DMS53 (cell line): ENCODE data around the gene PLXNA3.
"Not testable (repeated sequence)": the region's sequence is repeated elsewhere in the genome, so short reads cannot be mapped to it uniquely, and the experiment has no call there.

Experiments used
- DNase-seq: peaks from one replicate; lab custom pipeline; 2025; lab: John Stamatoyannopoulos, UW

Gene PLXNA3

GRCh38 chrX:154478728-154479622, 20.9 kb downstream of the PLXNA3 start, which contains the start of gene LAGE3:
LAGE3 (minus strand) TSS chrX:154479281; CDS start chrX:154478915, 366 bp downstream.
- DNase-seq, result peak; percentile 95

- no peak for DNase-seq
These were observed 23.1 kb downstream of the PLXNA3 start for GRCh38 chrX:154481195-154481594.

GRCh38 chrX:154481911-154482601, 24.0 kb downstream of the PLXNA3 start:
- DNase-seq, result no peak

- no peak for DNase-seq
These were observed 24.7 kb downstream of the PLXNA3 start for GRCh38 chrX:154482786-154483185.

GRCh38 chrX:154483325-154483724, 25.2 kb downstream of the PLXNA3 start:
- no peak for DNase-seq

GRCh38 chrX:154484255-154485149, 26.4 kb downstream of the PLXNA3 start:
- DNase-seq, result peak; percentile 34

- DNase-seq, result peak; percentile 25
These were observed 27.3 kb downstream of the PLXNA3 start for GRCh38 chrX:154485150-154486051.

- peak; percentile 59 for DNase-seq
These were observed 27.9 kb downstream of the PLXNA3 start for GRCh38 chrX:154486052-154486395.

GRCh38 chrX:154486396-154487207, 28.5 kb downstream of the PLXNA3 start, which contains the start of gene UBL4A:
UBL4A (minus strand) TSS chrX:154486615; CDS start chrX:154486584, 31 bp downstream.
- peak; percentile 84 for DNase-seq

GRCh38 chrX:154487518-154488290, 29.6 kb downstream of the PLXNA3 start:
- no peak for DNase-seq

GRCh38 chrX:154488336-154489075, 30.4 kb downstream of the PLXNA3 start:
- DNase-seq, result no peak

GRCh38 chrX:154489182-154489581, 31.1 kb downstream of the PLXNA3 start:
- no peak for DNase-seq

GRCh38 chrX:154490021-154490413, 31.9 kb downstream of the PLXNA3 start:
- DNase-seq, result peak; percentile 71

GRCh38 chrX:154490414-154491083, 32.5 kb downstream of the PLXNA3 start, which contains the start of gene SLC10A3:
SLC10A3 (minus strand) TSS chrX:154490629; CDS start chrX:154488940, 1,689 bp downstream.
- peak; percentile 97 for DNase-seq

GRCh38 chrX:154494715-154495114, 36.6 kb downstream of the PLXNA3 start:
- DNase-seq, result no peak

- DNase-seq, result no peak
These were observed 37.4 kb downstream of the PLXNA3 start for GRCh38 chrX:154495472-154495922.

GRCh38 chrX:154496591-154497137, 38.6 kb downstream of the PLXNA3 start:
- not testable (repeated sequence) for DNase-seq
